Fibroblast of skin of right biceps (primary cell): Measurements from ENCODE around the gene EIF4E.
"Not testable (repeated sequence)": the region's sequence is repeated elsewhere in the genome, so short reads cannot be mapped to it uniquely, and the experiment has no call there.

Experiments
- DNase-seq: peaks from one replicate; pipeline ENCODE4 v3.0.0-alpha.2; 2013

Gene EIF4E

GRCh38 chr4:98930311-98930865 lies 1.5 kb upstream of the EIF4E start:
- DNase-seq = no peak

DNA sequence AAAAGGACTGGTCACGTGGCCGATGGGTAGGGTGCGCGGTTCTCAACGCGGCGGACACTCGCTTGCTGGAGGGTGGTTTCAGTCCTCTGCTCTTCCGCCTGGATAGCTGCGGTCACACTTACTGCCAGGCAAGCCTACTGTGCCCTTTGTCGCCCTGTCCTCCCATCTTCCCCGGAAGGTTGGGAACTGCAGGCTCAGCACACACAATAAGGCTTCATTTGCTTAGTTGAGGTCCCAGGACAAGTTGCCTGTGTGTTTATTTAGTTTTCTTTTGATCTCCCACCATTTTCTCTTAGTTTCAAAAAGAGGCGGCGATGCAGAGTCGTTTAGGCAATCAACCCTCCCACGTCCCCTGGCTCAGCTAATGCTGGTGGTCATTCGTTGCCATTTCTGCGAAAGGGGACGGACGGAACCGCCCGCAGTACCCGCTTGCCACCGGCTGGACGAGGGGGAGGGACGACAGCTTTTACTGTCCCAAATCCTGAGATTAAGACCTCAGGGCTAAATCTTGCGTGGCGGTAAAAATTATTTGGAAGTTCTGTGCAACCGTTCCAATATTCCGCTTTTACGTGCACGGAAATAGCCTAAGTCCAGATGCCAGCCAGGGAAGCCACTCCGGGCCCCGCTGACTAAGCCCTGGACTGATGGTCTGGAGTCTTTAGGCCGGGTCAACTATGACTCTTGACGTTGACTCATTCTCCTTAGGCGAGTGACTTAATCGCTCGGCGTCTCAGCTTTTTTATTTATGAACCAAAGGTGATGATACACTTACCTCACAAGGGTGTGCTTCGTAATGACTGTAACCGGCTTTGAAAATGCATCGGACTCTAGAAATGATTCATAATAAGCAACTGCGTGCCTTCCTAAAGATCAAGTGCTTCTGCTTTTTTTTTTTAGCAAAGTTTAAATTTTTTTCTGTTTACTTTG lies 671 bp upstream of the EIF4E start:
- peak; percentile 93 for DNase-seq

GRCh38 chr4:98928131-98928504 lies 815 bp downstream of the EIF4E start:
- DNase-seq = peak; percentile 80

DNA sequence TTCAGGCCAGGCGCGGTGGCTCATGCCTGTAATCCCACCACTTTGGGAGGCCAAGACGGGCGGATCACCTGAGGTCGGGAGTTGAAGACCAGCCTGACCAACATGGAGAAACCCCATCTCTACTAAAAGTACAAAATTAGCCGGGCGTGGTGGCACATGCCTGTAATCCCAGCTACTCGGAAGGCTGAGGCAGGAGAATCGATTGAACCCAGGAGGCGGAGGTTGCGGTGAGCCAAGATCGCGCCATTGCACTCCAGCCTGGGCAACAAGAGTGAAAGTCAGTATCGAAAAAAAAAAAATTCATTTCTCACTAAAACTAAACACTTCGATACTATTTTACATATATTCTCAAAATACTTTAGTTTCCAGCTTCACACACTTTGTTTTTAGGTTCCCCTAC lies 2.7 kb downstream of the EIF4E start:
- not testable (repeated sequence) for DNase-seq

DNA sequence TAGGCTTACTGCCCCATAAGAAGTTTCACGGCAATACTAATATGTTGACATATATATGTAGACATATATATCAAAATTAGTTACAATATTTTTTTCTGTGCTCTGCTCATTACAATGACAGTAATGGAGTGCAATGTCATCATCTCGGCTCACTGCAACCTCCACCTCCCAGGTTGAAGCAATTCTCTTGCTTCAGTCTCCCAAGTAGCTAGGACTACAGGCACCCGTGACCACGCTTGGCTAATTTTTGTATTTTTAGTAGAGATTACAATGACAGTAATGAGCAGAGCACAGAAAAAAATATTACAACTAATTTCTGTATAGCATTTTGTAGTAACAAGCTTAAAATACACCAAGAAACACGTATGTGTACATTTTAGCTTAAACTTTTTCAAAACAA lies 7.6 kb downstream of the EIF4E start:
- no peak for DNase-seq

- DNase-seq = peak; percentile 73
These were observed 8.9 kb downstream of the EIF4E start for GRCh38 chr4:98919996-98920395.

GRCh38 chr4:98910728-98911127 lies 18.2 kb downstream of the EIF4E start:
- DNase-seq = peak; percentile 11

DNA sequence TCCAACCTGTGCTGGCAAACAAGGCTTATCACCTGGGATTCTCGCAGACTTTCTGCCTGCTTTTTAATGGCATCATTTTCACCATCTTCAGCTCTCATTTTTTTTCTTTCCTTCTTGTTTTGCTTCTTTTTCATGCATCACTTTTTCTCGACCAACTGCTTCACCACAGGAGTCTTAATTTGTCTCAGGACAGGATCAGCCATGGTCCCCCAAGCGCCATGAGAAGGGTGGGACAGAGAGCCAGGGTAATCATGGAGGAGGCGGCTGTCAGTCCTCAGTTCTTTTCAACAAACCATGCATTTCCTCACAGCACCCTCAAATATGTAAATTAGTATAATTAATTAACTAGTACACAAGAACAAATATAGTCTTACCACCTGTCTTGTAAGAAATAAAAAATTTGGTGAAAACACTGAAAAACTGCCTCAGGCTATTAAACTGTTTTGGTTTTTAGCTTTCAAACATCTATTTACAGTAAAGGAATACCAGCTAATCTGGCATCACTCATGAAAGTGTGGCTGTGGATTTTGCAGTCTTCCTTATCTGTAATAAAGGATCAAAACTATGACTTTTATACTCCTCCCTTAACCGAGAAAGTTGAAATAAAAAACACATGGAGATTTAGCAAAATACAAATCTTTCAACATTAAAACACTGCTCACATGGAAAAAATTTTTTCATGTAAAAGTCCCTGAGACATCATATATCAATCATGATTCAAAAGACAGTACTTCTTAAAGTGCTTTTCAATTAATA lies 19.1 kb downstream of the EIF4E start:
- no peak for DNase-seq

- DNase-seq = no peak
These were observed 20.1 kb downstream of the EIF4E start for GRCh38 chr4:98908703-98909262.

- DNase-seq = no peak
These were observed 20.8 kb downstream of the EIF4E start for GRCh38 chr4:98908182-98908581.

DNA sequence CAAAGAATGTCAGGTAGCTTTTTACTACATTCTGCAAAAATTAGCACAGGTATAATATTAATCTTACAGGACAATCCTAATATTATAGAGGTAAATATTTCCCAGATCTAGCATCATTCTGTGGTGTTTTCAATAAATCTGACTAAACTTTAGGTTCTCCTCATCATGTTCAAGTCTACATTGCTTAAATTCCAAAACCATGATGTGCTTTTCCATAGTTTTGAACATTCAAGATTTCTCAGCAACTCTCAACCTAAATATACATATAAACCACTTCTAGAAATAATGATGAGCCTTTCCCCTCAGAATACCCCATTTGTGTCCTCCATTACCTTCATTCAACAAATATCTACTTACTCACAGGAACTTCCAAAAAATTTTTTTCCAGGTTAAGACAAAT lies 23.1 kb downstream of the EIF4E start:
- peak; percentile 62 for DNase-seq

DNA sequence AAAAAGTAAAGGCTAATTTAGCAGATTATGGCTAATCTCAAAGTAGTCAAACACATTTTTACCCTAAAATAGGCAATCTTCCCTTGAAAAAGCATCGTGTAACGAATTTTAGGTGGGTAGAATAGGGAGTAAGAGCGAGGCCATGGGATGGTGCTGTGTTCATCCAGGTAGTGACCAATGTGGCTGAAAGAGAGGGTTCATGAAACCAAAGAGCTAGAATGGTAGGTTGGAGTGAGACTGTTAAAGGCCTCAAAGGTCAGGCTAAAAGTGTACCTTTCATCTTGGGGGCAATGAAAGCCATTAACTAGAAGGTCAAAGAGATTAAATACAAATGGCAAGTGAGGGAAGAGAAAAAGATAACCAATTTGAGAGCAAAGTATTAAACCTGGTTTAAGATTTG lies 23.6 kb downstream of the EIF4E start:
- no peak for DNase-seq

DNA sequence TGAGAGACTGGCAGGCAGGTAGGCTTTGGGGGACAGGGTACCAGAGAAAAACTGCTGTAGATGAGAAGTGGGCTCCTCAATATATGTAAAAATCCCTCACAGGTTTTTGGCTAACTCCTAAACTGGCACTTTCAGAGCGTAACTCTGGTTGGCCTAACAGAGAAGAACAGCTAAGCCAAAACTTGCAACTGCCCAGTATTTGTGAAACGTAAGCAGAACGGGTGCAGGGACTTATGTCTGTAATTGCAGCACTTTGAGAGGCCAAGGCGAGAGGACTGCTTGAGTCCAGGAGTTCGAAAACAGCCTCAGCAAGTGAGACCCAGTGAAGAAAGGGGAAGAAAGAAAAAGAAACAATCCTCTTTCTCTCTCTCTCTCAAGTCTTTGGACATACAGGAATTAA lies 25.0 kb downstream of the EIF4E start:
- DNase-seq = no peak

GRCh38 chr4:98903561-98903960 lies 25.4 kb downstream of the EIF4E start:
- DNase-seq = no peak

DNA sequence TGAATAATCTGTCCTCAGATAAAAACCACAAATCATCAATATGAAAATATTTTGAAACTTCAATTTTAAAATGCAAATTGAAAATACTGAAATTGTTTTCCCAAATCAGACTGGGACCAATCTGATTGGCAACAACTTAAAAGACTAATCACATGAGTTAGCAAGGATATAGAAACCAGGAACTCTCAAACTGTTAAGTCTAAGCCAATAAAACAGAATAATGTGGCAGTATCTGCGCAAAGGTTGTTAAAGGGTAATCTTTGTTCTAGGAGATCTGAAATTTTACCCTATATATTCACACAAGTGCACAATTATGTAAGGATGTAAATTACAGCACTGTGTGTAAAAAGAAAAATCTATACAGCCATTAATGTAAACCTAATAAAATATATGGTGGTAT lies 29.7 kb downstream of the EIF4E start:
- no peak for DNase-seq

DNA sequence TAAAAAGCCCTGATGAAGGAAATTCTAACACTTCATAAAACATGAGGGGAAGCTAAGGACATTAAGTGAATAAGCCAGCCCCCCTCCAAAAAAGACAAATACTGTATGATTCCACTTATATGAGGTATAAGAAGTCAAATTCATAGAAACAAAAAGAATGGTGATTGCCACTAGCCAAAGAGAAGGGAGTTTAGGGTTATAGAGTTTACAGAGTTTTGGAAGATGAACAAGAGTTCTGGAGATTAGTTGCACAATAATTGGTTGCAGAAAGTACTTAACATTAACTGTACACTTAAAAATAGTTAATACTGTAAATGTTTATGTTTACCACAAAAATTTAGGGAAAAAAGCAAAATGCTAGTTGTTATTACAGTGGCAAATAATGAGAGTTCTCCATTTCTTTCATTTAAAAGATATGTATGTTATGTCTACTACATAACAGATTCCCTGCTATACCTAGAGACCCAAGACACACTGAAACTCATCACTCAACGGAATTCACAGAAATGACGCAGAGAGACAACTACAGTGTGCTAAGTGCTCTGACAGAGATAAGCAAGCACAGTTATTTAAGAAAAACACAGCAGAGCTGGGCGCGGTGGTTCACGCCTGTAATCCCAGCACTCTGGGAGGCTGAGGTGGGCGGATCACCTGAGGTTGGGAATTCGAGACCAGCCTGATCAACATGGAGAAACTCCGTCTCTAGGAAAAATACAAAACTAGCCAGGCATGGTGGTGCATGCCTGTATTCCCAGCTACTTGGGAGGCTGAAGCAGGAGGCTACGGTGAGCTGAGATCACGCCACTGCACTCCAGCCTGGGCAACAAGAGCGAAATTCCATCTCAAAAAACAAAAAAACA lies 37.2 kb downstream of the EIF4E start:
- no peak for DNase-seq

GRCh38 chr4:98890702-98891455 lies 38.1 kb downstream of the EIF4E start:
- DNase-seq = no peak

GRCh38 chr4:98887145-98887544 lies 41.8 kb downstream of the EIF4E start:
- DNase-seq = no peak

DNA sequence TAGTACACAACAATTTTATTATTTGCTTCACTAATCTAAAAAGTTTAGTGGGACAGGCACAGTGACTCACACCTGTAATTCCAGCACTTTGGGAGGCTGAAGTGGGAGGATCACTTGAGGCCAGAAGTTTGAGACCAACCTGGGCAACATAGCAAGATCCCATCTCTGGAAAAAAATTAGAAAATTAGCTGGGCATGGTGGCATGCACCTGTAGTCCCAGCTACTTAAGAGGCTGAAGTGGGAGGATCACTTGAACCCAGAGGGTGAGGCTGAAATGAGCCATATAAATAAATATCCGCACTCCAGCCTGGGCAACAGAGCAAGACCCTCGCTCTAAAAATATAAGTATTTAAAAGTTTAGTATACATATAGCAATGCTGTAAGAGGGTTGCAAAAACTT lies 42.6 kb downstream of the EIF4E start:
- not testable (repeated sequence) for DNase-seq

- DNase-seq = not testable (repeated sequence)
These were observed 48.0 kb downstream of the EIF4E start for GRCh38 chr4:98880884-98881283.

DNA sequence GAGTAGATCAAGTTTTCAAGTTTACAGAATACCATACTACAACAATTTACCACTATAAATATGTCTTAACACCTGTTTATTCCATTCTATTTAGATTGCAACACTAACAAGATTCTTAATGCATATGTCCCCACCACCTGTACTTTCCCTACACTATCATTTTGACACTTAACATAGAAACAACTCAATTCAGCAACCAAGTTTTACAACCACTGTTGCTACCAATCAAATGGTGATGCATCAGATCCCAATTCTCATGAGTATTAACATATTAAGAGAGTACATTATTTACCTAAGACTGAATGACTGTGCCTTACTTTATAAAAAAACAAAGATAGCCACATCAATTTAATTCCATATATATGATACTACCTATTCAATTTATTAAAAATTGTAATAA lies 49.4 kb downstream of the EIF4E start:
- DNase-seq = no peak

GRCh38 chr4:98873059-98873458 lies 55.9 kb downstream of the EIF4E start:
- DNase-seq = peak; percentile 44
